ENCODE results near the gene EDAR. TPM values are rescaled to one million over a fixed set of nuclear protein-coding genes. Genes with fewer than 3 reads are reported as not detected.
A peak's percentile ranks its signal among the peaks of the same experiment; 100 is the strongest.

EDAR gene
- total RNA-seq, 1 donor from 2014 or later = 0.12 TPM

GRCh38 chr2:108980076-108980475 lies 8.9 kb downstream of the EDAR start:
- no peak for TF ChIP-seq CTCF (IDR thresholded peaks at IDR 0.05)
- Histone ChIP-seq H3K27ac (no peak overlapping the region), H3K4me1 (peaks cover 6% of the 10 kb centered on the region), H3K27me3 (ENCODE audit: low read depth) (no peaks in the 10 kb centered on the region), H3K4me3 (no peak overlapping the region), H3K36me3 (no peaks in the 10 kb centered on the region), H3K9me3 (no peaks in the 10 kb centered on the region)
- DNase-seq = no peak
- ATAC-seq = no peak
- intact Hi-C loops (cut with DNase I) = no loop called here

DNA sequence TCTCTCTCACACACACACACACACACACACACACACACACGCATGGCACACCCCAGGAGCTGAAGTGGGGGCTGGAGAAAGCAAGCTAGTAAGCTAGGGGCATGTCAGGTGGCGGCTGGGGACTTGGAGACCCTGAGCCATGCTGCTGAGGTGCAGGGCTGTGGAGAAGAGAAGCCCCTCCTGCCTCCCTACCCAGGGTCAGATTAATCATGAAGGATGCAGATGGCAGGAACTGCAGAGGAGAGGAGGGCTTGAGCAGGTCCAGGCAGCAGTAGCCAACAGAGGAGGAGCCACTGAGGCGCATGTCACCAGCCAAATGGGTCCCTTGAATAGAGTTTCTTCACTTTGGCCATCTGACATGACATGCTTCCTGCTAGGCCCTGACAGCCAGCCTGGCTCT lies 9.6 kb downstream of the EDAR start:
- Histone ChIP-seq H3K4me3 (no peak overlapping the region), H3K4me1 (peaks cover 6% of the 10 kb centered on the region), H3K36me3 (no peaks in the 10 kb centered on the region), H3K9me3 (no peaks in the 10 kb centered on the region), H3K27me3 (ENCODE audit: low read depth) (no peaks in the 10 kb centered on the region), H3K27ac (no peak overlapping the region)
- TF ChIP-seq CTCF (IDR thresholded peaks at IDR 0.05) = no peak
- intact Hi-C loops (cut with DNase I) = no loop called here
- ATAC-seq (no peak), DNase-seq (no peak)

DNA sequence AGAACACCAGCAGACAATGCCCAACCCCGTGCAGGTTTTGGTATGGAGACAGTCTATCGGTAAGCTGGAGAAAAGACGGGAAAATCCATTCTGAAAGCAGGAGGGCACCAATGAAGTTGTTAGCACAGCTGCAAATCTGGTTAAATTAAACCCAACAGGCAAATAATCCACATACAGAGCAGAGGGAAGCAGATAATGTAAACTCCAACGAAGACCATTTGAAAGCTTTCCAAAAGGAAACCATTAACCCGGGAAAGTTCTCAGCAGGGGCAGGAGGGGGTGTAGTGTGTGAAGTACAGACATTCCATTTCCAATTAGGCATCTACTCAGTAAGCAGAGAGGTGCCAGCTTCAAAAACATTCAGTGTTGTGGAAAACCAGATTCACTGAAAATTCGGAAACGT lies 10.3 kb downstream of the EDAR start:
- Histone ChIP-seq H3K4me1 (peaks cover 6% of the 10 kb centered on the region), H3K9me3 (no peaks in the 10 kb centered on the region), H3K4me3 (no peak overlapping the region), H3K27me3 (ENCODE audit: low read depth) (no peaks in the 10 kb centered on the region), H3K36me3 (no peaks in the 10 kb centered on the region), H3K27ac (no peak overlapping the region)
- ATAC-seq (peak in 1 of 2 donors; percentile 40), DNase-seq (no peak)
- TF ChIP-seq CTCF (IDR thresholded peaks at IDR 0.05) = no peak
- intact Hi-C loops (cut with DNase I) = no loop called here

GRCh38 chr2:108975613-108976435 lies 13.2 kb downstream of the EDAR start:
- DNase-seq (no peak), ATAC-seq (no peak)
- Histone ChIP-seq H3K36me3 (no peaks in the 10 kb centered on the region), H3K27me3 (ENCODE audit: low read depth) (no peaks in the 10 kb centered on the region), H3K9me3 (no peaks in the 10 kb centered on the region), H3K4me3 (no peak overlapping the region), H3K4me1 (peaks cover 6% of the 10 kb centered on the region), H3K27ac (no peak overlapping the region)
- TF ChIP-seq CTCF (IDR thresholded peaks at IDR 0.05) = no peak
- intact Hi-C loops (cut with DNase I) = no loop called here

DNA sequence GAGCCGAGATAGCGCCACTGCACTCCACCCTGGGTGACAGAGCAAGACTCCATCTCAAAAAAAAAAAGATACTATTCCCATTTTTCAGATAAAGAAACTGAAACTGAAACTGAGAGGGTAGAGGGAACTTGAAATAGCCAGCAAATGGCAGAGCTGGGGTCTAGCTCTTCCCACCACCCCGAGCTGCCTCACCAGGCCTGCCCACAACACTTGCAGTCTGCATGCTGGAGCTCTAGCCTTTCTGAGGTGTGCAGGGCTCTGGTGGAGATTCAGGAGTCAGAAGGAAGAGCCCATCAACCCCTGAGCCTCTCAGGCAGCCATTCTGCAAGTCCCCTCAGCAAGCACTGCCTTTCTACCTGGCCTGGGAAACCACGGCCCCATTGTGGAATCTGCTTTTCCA lies 14.3 kb downstream of the EDAR start:
- no peak for TF ChIP-seq CTCF (IDR thresholded peaks at IDR 0.05)
- intact Hi-C loops (cut with DNase I) = no loop called here
- DNase-seq = no peak

More for the DNA sequence above, 14.3 kb downstream of the EDAR start:
- ATAC-seq = no peak
- H3K9me3 ChIP-seq = no peaks in the 10 kb centered on the region
- no peak overlapping the region for H3K27ac ChIP-seq
- H3K36me3 ChIP-seq = no peaks in the 10 kb centered on the region
- H3K4me1 ChIP-seq = peaks cover 6% of the 10 kb centered on the region
- H3K4me3 ChIP-seq = no peak overlapping the region
- no peaks in the 10 kb centered on the region for H3K27me3 ChIP-seq (ENCODE audit: low read depth)
